ENCODE data around the gene SRPX2. TPM values are rescaled to one million over a fixed set of nuclear protein-coding genes. Genes with fewer than 3 reads are reported as not detected.
"Not testable (repeated sequence)": the region's sequence is repeated elsewhere in the genome, so short reads cannot be mapped to it uniquely, and the experiment has no call there.

Gene SRPX2
- total RNA-seq, 1 donor from 2014 or later, result 67.7 TPM

DNA sequence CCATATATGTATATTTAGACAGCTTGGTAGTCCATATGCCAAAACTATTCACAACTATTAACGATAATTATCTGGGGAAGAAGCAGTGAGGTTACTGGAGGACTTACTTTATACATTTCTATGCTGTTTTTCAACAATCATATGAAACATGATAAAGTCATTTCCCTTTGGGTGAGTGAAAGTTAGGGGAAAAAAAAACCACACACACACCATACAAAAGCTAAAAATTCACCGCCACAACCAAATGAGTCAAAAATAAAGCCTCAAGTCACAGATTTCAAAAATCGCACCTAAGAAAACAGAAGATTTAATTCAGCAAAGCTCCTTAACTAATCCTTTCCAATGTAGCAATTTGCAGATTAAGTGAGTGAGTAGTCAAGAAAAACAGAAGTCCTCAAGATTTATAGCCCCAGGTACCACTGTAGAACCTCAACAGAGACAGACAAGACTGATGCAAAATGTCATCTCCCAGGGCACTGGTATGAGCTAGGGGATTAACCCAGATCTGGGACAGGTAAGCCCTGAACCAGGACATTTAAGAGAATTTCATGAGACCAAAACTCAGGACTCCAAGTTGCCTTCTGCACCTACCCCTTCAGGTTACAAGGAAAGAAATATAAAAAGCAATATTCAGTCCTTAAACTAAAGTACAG is 52.8 kb downstream of the SRPX2 start:
- DNase-seq (ENCODE audit: low read depth), result no peak

GRCh38 chrX:100698551-100698950 is 54.6 kb downstream of the SRPX2 start:
- DNase-seq (ENCODE audit: low read depth), result no peak

DNA sequence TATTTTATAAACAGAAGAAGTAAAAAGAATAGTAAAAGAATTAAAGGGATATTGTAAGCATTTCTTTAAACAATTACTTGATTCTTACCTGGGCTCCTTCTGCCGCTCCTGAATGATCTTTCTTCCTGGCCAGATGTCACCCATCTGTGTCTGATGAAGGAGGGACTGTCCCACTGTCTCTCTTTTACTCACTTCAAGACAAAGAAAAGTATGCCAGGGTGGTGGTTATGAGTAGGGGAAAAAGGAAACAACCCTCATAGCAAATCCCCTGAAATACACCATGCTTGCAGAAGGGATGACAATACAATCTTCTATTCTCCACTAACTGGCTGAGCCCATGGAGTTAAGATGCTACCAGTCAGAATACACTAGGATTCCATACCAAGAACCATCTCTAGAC is 56.8 kb downstream of the SRPX2 start:
- no peak for DNase-seq (ENCODE audit: low read depth)

DNA sequence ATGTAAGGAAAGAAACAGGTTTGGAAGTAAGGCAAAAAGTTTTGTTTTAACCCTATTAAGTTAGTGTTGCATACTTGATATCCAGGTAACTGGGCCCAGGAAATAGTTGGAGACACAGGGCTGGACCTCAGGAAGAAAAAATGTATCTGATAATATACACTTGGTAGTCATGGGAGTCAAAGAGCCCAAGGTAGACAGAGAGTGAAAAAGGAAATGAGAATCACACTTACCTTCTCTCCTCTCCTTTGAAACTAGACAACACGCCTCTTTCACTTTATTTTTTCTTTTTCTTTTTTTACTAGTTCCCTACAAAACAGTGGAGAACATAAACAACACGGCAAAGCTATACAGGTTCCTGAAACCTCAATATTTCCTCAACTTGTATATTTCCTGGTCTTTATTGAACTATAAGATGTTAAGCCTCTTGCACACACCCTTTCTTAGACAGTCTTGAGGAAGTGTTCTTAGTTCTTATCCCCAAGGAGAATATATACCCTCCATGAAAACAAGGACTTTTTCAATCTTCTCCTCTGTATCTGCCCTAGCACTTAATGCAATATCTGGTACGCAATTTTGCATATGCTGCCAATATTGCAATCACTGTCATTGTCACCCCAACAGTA is 60.7 kb downstream of the SRPX2 start:
- DNase-seq (ENCODE audit: low read depth), result no peak

GRCh38 chrX:100710816-100711215 is 66.8 kb downstream of the SRPX2 start:
- no peak for DNase-seq (ENCODE audit: low read depth)

DNA sequence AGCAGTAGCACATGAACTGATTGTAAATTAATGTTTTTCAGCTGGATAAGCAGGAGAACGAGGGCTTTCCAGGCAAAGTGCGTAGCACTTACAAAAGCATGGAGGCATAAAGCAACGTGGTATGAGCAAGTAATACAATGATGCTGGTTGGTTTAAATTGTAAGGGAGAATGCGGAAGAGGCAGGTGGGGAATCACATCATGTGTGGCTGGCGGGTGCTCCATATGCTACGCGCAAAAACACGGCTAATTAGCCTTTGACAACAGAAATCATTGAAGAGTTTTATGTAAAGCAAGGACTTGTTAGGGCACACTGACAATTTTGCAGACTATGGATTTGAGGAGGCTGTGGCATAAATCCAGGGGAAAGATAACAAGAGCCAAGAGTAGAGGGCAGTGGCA is 73.4 kb downstream of the SRPX2 start:
- DNase-seq (ENCODE audit: low read depth), result no peak

- DNase-seq (ENCODE audit: low read depth), result no peak
These were observed 75.1 kb downstream of the SRPX2 start for GRCh38 chrX:100719139-100719538.

GRCh38 chrX:100720301-100720700 is 76.3 kb downstream of the SRPX2 start:
- DNase-seq (ENCODE audit: low read depth), result no peak

- DNase-seq (ENCODE audit: low read depth), result no peak
These were observed 77.3 kb downstream of the SRPX2 start for GRCh38 chrX:100721328-100721727.

DNA sequence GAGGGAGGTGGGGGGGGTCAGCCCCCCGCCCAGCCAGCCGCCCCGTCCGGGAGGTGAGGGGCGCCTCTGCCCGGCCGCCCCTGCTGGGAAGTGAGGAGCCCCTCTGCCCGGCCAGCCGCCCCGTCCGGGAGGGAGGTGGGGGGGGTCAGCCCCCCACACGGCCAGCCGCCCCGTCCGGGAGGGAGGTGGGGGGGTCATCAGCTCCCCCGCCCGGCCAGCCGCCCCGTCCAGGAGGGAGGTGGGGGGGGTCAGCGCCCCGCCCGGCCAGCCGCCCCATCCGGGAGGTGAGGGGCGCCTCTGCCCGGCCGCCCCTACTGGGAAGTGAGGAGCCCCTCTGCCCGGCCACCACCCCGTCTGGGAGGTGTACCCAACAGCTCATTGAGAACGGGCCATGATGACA is 80.0 kb downstream of the SRPX2 start:
- not testable (repeated sequence) for DNase-seq (ENCODE audit: low read depth)

Other genes starting within 250 kb of the SRPX2 start
- gene PCDH19, start 233.9 kb upstream of the SRPX2 start, total RNA-seq, result under 0.01 TPM in 1 of 2 replicates, not detected in the other
- gene TNMD, start 59.3 kb upstream of the SRPX2 start, total RNA-seq, result not detected in 2 replicates
- 28.2 and 29.2 TPM in 2 replicates for gene TSPAN6, start 7.4 kb upstream of the SRPX2 start, total RNA-seq
- gene SYTL4, start 87.9 kb downstream of the SRPX2 start, total RNA-seq, result 0.88 and 0.99 TPM in 2 replicates
- gene CSTF2, start 176.2 kb downstream of the SRPX2 start, total RNA-seq, result 11.4 and 11.7 TPM in 2 replicates
- 0.10 and 0.11 TPM in 2 replicates for gene NOX1, start 230.2 kb downstream of the SRPX2 start, total RNA-seq

All from myocyte (in vitro differentiated cells).